SHP77 treated with DMSO at 0.1 percent for 48 hours (cell line): ENCODE data around the gene NUP214.
"Not testable (repeated sequence)": the region's sequence is repeated elsewhere in the genome, so short reads cannot be mapped to it uniquely, and the experiment has no call there.

Experiments
- DNase-seq: peaks from one replicate; lab custom pipeline; 2025; lab: John Stamatoyannopoulos, UW

NUP214 gene

GRCh38 chr9:131116281-131117120, 8.9 kb upstream of the NUP214 start:
- no peak for DNase-seq

GRCh38 chr9:131117121-131117761, 8.1 kb upstream of the NUP214 start:
- no peak for DNase-seq

GRCh38 chr9:131117762-131118145, 7.6 kb upstream of the NUP214 start:
- DNase-seq, result no peak

DNA sequence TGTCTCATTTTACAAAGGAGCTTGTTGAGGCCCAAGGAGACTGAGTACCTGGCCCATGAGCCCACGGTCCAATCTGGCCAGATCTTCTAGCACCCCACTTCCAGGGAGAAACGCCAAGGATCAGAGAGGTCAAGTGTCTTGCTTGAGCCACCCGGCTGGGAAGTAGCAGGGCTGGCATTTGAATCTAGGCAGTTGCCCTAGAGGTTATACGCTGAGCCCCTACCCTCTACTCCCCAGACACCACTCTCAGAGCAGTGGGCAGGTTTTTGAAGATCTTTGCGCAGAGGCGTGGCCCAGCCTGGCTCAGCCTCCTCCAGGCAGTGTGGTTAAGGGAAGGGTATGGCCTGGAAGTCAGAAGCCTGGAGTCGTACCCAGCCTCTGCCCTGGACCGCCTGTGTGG, 5.8 kb upstream of the NUP214 start:
- no peak for DNase-seq

DNA sequence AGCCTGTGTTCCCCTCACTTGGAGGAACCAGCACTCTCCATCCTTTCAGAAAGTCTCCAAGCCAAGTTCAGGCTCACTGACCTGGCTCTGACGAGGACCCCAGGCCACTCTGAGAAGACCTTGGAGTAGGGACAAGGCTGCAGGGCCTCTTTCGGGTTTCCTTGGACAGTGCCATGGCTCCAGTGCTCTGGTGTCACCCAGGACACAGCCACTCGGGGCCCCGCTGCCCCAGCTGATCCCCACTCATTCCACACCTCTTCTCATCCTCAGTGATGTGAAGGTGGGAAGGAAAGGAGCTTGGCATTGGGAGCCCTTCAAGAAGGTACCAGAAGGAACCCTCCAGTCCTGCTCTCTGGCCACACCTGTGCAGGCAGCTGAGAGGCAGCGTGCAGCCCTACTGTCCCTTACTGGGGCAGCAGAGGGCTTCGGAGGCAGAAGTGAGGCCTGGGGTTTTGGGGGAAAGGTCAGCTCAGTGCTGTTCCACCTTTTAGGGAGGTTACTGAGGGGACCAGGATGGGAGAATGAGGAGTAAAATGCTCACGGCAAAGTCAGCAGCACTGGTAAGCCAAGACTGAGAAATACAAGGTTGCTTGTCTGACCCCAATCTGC, 4.7 kb upstream of the NUP214 start:
- no peak for DNase-seq

GRCh38 chr9:131121346-131121745, 4.0 kb upstream of the NUP214 start:
- no peak for DNase-seq

GRCh38 chr9:131122158-131122557, 3.2 kb upstream of the NUP214 start:
- DNase-seq, result no peak

GRCh38 chr9:131125038-131125287, 423 bp upstream of the NUP214 start:
- DNase-seq, result no peak

GRCh38 chr9:131126059-131126426, 657 bp downstream of the NUP214 start:
- no peak for DNase-seq

GRCh38 chr9:131129183-131129582, 3.8 kb downstream of the NUP214 start:
- DNase-seq, result no peak

DNA sequence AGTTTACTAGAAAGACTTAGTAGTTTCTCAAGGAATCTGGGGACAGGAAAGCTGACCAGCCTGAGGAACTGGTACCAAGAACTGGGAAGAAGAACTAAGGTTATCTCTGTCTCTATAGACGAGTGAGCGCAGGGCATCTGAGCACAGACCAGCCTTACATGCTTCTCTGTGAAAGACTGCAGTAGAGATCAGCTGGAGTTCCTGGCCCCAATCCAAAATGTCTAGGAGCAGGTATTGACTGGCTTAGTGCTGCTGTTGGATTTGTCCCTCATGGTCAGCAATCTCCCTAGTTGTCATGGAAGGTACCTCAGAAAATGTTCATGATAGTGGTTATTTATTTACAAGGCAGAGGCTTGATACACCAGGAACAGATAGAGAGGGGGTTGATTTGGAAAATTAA, 13.3 kb downstream of the NUP214 start:
- DNase-seq, result no peak

DNA sequence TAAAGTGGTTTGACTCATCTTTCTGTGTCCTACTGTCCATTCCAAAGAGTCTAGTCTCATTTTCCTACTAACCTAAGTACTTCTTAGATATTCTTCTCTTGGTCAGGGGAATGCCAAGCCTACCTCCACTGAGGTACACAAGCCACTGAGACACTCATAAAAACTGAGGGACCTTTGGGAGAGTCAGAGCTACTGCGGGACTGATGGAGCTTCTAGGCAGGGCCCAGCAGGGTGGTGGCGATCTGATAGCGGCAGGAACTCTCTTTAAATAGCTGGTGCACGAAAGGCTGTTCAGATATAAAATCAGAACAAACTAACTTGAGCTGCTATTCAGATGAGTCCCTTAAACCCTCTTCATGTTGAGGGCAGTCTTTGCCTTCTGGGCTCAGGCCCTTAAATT, 14.7 kb downstream of the NUP214 start:
- no peak for DNase-seq

- DNase-seq, result no peak
Measured at GRCh38 chr9:131140550-131140949, 15.2 kb downstream of the NUP214 start.

DNA sequence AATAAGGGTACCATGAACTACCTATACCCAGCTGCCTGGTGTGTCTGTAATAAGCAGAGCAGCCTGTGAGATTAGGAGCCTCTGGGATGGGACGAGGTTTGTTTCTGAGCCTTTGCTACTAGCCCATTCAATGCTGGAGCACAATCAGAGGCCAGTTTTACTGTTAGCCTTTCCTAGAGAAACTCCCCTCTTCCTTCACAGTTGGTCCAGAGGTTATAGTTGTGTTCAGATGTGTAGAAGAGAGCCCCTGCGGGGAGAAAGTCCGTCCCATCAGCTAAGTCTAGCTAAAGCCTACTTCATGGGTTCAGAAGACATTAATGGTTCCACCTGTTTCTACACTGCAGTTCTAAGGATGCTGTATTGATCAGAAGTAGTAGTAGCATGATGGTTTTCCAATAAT, 16.8 kb downstream of the NUP214 start:
- DNase-seq, result no peak

- DNase-seq, result no peak
Measured at GRCh38 chr9:131144201-131144600, 18.8 kb downstream of the NUP214 start.

- DNase-seq, result no peak
Measured at GRCh38 chr9:131145245-131145644, 19.9 kb downstream of the NUP214 start.

- DNase-seq, result no peak
Measured at GRCh38 chr9:131146186-131146585, 20.8 kb downstream of the NUP214 start.

GRCh38 chr9:131148276-131148675, 22.9 kb downstream of the NUP214 start:
- DNase-seq, result no peak

DNA sequence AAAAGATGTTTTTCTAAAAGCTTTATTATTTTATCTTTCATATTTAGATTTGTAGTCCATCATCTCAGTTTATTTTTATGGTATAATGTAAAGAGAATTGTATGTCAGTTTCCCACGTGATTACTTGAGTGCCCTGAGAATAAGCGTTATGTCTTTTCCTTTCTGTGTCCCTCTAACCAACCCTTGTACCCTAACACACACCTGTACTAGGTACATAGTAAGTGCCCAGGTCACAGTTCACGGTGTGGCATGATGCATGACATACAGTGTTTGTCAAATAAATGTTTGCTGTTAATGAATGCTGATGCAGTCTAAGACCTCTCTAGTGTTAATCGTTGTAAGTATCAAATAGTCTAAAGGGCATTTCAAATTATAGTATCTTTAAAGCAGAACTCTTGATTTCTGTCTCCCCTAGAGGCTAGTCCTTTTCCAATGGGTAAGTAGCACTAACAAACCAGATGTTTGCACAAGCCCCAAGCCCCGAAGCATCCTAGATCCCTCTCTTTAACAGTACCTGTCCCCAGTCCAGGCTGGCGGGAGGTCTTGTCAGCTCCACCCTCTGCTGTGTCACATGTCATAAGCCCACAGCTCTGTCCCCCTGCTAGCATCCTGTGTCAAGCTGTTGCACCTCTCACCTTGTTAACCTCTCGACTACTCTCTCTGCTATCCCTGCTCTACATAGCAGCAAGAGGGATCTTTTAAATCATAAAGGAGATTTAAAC, 23.7 kb downstream of the NUP214 start:
- DNase-seq, result no peak

DNA sequence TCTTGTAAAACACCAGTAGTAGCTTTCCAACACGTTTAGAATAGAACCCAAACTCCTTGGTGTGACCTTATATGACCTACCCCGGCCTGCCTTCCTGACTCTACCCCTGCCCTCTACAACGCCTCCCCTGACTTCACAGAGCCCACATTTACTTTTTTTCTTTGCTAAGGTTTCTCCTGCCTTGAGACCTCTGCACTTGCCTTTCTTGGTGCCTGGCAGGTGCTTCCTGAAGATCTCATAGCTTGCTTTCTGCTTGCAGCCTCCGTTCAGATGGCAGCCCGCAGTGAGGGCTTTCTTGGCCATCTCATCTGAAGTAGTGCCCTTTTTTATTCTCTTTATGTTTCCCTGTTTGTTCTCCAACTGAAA, 24.3 kb downstream of the NUP214 start:
- DNase-seq, result no peak

- no peak for DNase-seq
Measured at GRCh38 chr9:131153595-131153994, 28.2 kb downstream of the NUP214 start.

GRCh38 chr9:131158673-131159072, 33.3 kb downstream of the NUP214 start:
- DNase-seq, result not testable (repeated sequence)
